ENCODE data around the gene MPPED1.

DNA sequence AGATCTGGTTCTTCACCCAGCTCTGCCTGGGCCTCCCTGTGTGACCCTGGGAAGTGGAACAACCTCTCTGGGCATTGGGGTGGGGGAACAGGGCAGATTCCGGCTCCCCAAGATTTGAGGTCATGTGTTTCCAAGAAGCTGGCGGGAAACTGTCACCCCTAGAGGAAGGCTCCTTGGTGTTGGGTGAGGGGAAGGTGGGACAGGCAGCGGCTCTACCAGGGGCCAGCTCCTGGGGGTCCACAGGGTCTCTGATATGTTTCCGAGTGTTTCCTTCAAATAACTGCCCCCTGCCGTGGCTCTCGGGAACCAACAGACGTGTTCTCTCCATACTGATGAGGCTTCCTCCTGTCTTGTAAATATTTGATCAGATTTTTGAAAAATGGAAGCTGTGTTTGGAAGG, 78.5 kb downstream of the MPPED1 start:
- TF ChIP-seq CTCF (IDR thresholded peaks at IDR 0.05; ENCODE audit: extremely low read depth in 1 of 2, insufficient read depth in 1 of 2, low read depth in 1 of 2, low read length in 2 of 2) (no peak), MAX (IDR thresholded peaks at IDR 0.05; ENCODE audit: insufficient read depth, insufficient read length) (no peak), FOS (IDR thresholded peaks at IDR 0.05; ENCODE audit: borderline replicate concordance, insufficient read depth, low read length) (no peak), POLR2A (IDR thresholded peaks at IDR 0.05; ENCODE audit: low read depth, low read length) (no peak)
